Measurements from ENCODE around the gene ZSCAN30.

ZSCAN30 gene

GRCh38 chr18:35271656-35272055 is 18.4 kb downstream of the ZSCAN30 start:
- Histone ChIP-seq H3K9ac (ENCODE audit: low read length) (no peak overlapping the region), H3K4me1 (ENCODE audit: insufficient read depth, low read length, severe bottlenecking) (no peaks in the 10 kb centered on the region), H2AFZ (ENCODE audit: low read length) (no peak overlapping the region), H3K9me2 (ENCODE audit: low read depth, low read length) (no peaks in the 10 kb centered on the region), H3K27me3 (ENCODE audit: insufficient read depth, low read length) (no peaks in the 10 kb centered on the region), H3K4me2 (ENCODE audit: low read length) (no peak overlapping the region), H4K20me1 (ENCODE audit: insufficient read depth, low read length) (no peaks in the 10 kb centered on the region), H3K4me3 (ENCODE audit: low read depth, low read length, poor library complexity, severe bottlenecking) (no peak overlapping the region), H3K9me3 (ENCODE audit: low read length) (peaks cover 14% of the 10 kb centered on the region; the same call in 1 of the 2 replicates), H3K79me2 (ENCODE audit: insufficient read depth, low read length) (no peaks in the 10 kb centered on the region), H3K27ac (ENCODE audit: low read depth, low read length, poor library complexity, severe bottlenecking) (no peak overlapping the region), H3K36me3 (ENCODE audit: insufficient read depth, low read length) (no peaks in the 10 kb centered on the region), H3F3A (ENCODE audit: insufficient read depth, low read length) (no peaks in the 10 kb centered on the region)
- no peak for TF ChIP-seq EZH2 (IDR thresholded peaks at IDR 0.05; ENCODE audit: borderline replicate concordance, low read length)
- TF ChIP-seq, protein P1, sequence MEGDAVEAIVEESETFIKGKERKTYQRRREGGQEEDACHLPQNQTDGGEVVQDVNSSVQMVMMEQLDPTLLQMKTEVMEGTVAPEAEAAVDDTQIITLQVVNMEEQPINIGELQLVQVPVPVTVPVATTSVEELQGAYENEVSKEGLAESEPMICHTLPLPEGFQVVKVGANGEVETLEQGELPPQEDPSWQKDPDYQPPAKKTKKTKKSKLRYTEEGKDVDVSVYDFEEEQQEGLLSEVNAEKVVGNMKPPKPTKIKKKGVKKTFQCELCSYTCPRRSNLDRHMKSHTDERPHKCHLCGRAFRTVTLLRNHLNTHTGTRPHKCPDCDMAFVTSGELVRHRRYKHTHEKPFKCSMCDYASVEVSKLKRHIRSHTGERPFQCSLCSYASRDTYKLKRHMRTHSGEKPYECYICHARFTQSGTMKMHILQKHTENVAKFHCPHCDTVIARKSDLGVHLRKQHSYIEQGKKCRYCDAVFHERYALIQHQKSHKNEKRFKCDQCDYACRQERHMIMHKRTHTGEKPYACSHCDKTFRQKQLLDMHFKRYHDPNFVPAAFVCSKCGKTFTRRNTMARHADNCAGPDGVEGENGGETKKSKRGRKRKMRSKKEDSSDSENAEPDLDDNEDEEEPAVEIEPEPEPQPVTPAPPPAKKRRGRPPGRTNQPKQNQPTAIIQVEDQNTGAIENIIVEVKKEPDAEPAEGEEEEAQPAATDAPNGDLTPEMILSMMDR (IDR thresholded peaks at IDR 0.05; ENCODE audit: low read length), result no peak

- Histone ChIP-seq H3K9me3 (ENCODE audit: low read length) (peaks cover 12% of the 10 kb centered on the region), H3K79me2 (ENCODE audit: insufficient read depth, low read length) (no peaks in the 10 kb centered on the region), H3K27me3 (ENCODE audit: insufficient read depth, low read length) (no peaks in the 10 kb centered on the region), H4K20me1 (ENCODE audit: insufficient read depth, low read length) (no peaks in the 10 kb centered on the region), H2AFZ (ENCODE audit: low read length) (no peak overlapping the region), H3K27ac (ENCODE audit: low read depth, low read length, poor library complexity, severe bottlenecking) (no peak overlapping the region), H3K4me2 (ENCODE audit: low read length) (no peak overlapping the region), H3F3A (ENCODE audit: insufficient read depth, low read length) (no peaks in the 10 kb centered on the region), H3K4me1 (ENCODE audit: insufficient read depth, low read length, severe bottlenecking) (no peaks in the 10 kb centered on the region), H3K9me2 (ENCODE audit: low read depth, low read length) (no peaks in the 10 kb centered on the region), H3K9ac (ENCODE audit: low read length) (no peak overlapping the region), H3K4me3 (ENCODE audit: low read depth, low read length, poor library complexity, severe bottlenecking) (no peak overlapping the region), H3K36me3 (ENCODE audit: insufficient read depth, low read length) (no peaks in the 10 kb centered on the region; the same call in 1 of the 2 replicates)
- TF ChIP-seq EZH2 (IDR thresholded peaks at IDR 0.05; ENCODE audit: borderline replicate concordance, low read length), result no peak
- TF ChIP-seq, protein P1 (IDR thresholded peaks at IDR 0.05; ENCODE audit: low read length), result no peak
Measured at GRCh38 chr18:35268821-35269220, 21.2 kb downstream of the ZSCAN30 start.

- H3K9me2 ChIP-seq (ENCODE audit: low read depth, low read length), result no peaks in the 10 kb centered on the region
- H3K36me3 ChIP-seq (ENCODE audit: insufficient read depth, low read length), result peaks cover 1% of the 10 kb centered on the region
- no peaks in the 10 kb centered on the region for H3K27me3 ChIP-seq (ENCODE audit: insufficient read depth, low read length)
- no peak overlapping the region for H3K27ac ChIP-seq (ENCODE audit: low read depth, low read length, poor library complexity, severe bottlenecking)
- TF ChIP-seq, protein P1 (IDR thresholded peaks at IDR 0.05; ENCODE audit: low read length), result no peak
- no peak for TF ChIP-seq EZH2 (IDR thresholded peaks at IDR 0.05; ENCODE audit: borderline replicate concordance, low read length)
- no peaks in the 10 kb centered on the region for H4K20me1 ChIP-seq (ENCODE audit: insufficient read depth, low read length)
- no peaks in the 10 kb centered on the region for H3F3A ChIP-seq (ENCODE audit: insufficient read depth, low read length)
- no peak overlapping the region for H3K4me2 ChIP-seq (ENCODE audit: low read length)
- H2AFZ ChIP-seq (ENCODE audit: low read length), result no peak overlapping the region
- H3K9ac ChIP-seq (ENCODE audit: low read length), result no peak overlapping the region
- H3K4me3 ChIP-seq (ENCODE audit: low read depth, low read length, poor library complexity, severe bottlenecking), result no peak overlapping the region
- no peaks in the 10 kb centered on the region for H3K4me1 ChIP-seq (ENCODE audit: insufficient read depth, low read length, severe bottlenecking)
- H3K9me3 ChIP-seq (ENCODE audit: low read length), result peaks cover 12% of the 10 kb centered on the region
- no peaks in the 10 kb centered on the region for H3K79me2 ChIP-seq (ENCODE audit: insufficient read depth, low read length)
Measured at GRCh38 chr18:35267809-35268208, 22.2 kb downstream of the ZSCAN30 start.

Measured in OCI-LY1 (cell line).